ENCODE measurements around the gene FARP1.

Gene FARP1

GRCh38 chr13:98144027-98144741, 1.3 kb downstream of the FARP1 start:
- H3K27me3 ChIP-seq (ENCODE audit: low read depth) = no peaks in the 10 kb centered on the region
- peak; percentile 13 to 33 for DNase-seq (ENCODE audit: low spot score in 2 of 2)
- peak overlapping the region; percentile 42 for H3K4me3 ChIP-seq
- H3K36me3 ChIP-seq (replicated peaks) = no peaks in the 10 kb centered on the region
- H3K9me3 ChIP-seq = no peaks in the 10 kb centered on the region
- in situ Hi-C loops (cut with MboI; ENCODE audit: low sequenced_read_pairs) = loop anchor here (25.0 kb wide), 1 partner anchor 543 kb away; no protein-coding TSS in a partner anchor
- peaks cover 34% of the 10 kb centered on the region for H3K4me1 ChIP-seq

GRCh38 chr13:98144801-98145350, 2.0 kb downstream of the FARP1 start:
- Histone ChIP-seq H3K27me3 (ENCODE audit: low read depth) (no peaks in the 10 kb centered on the region), H3K36me3 (replicated peaks) (no peaks in the 10 kb centered on the region), H3K9me3 (no peaks in the 10 kb centered on the region), H3K4me1 (peaks cover 34% of the 10 kb centered on the region), H3K4me3 (peak overlapping the region; percentile 42)
- in situ Hi-C loops (cut with MboI; ENCODE audit: low sequenced_read_pairs) = loop anchor here (25.0 kb wide), 1 partner anchor 542 kb away; no protein-coding TSS in a partner anchor
- peak; percentile 73 to 84 for DNase-seq (ENCODE audit: low spot score in 2 of 2)

- Histone ChIP-seq H3K4me3 (no peak overlapping the region), H3K36me3 (replicated peaks) (no peaks in the 10 kb centered on the region), H3K4me1 (peaks cover 35% of the 10 kb centered on the region), H3K9me3 (no peaks in the 10 kb centered on the region), H3K27me3 (ENCODE audit: low read depth) (no peaks in the 10 kb centered on the region)
- no peak for DNase-seq (ENCODE audit: low spot score in 2 of 2)
- in situ Hi-C loops (cut with MboI; ENCODE audit: low sequenced_read_pairs) = loop anchor here (25.0 kb wide), 1 partner anchor 540 kb away; no protein-coding TSS in a partner anchor
These were observed 4.6 kb downstream of the FARP1 start for GRCh38 chr13:98147521-98147920.

GRCh38 chr13:98150832-98151479, 8.1 kb downstream of the FARP1 start:
- Histone ChIP-seq H3K4me1 (peaks cover 22% of the 10 kb centered on the region), H3K9me3 (no peaks in the 10 kb centered on the region), H3K36me3 (replicated peaks) (no peaks in the 10 kb centered on the region), H3K4me3 (no peak overlapping the region), H3K27me3 (ENCODE audit: low read depth) (no peaks in the 10 kb centered on the region)
- in situ Hi-C loops (cut with MboI; ENCODE audit: low sequenced_read_pairs) = no loop called here
- no peak for DNase-seq (ENCODE audit: low spot score in 2 of 2)

GRCh38 chr13:98155475-98156109, 12.7 kb downstream of the FARP1 start:
- no peaks in the 10 kb centered on the region for H3K9me3 ChIP-seq
- H3K4me1 ChIP-seq = peaks cover 7% of the 10 kb centered on the region; the same call in 1 of the 2 replicates
- no peaks in the 10 kb centered on the region for H3K27me3 ChIP-seq (ENCODE audit: low read depth)
- DNase-seq (ENCODE audit: low spot score in 2 of 2) = no peak
- H3K4me3 ChIP-seq = no peak overlapping the region
- in situ Hi-C loops (cut with MboI; ENCODE audit: low sequenced_read_pairs) = no loop called here
- no peaks in the 10 kb centered on the region for H3K36me3 ChIP-seq (replicated peaks)

GRCh38 chr13:98156259-98156658, 13.4 kb downstream of the FARP1 start:
- H3K27me3 ChIP-seq (ENCODE audit: low read depth) = no peaks in the 10 kb centered on the region
- H3K9me3 ChIP-seq = no peaks in the 10 kb centered on the region
- H3K4me3 ChIP-seq = no peak overlapping the region
- no peaks in the 10 kb centered on the region for H3K36me3 ChIP-seq (replicated peaks)
- H3K4me1 ChIP-seq = peaks cover 5% of the 10 kb centered on the region; the same call in 1 of the 2 replicates
- in situ Hi-C loops (cut with MboI; ENCODE audit: low sequenced_read_pairs) = no loop called here
- no peak for DNase-seq (ENCODE audit: low spot score in 2 of 2)

GRCh38 chr13:98157188-98157587, 14.3 kb downstream of the FARP1 start:
- in situ Hi-C loops (cut with MboI; ENCODE audit: low sequenced_read_pairs) = no loop called here

GRCh38 chr13:98157609-98158008, 14.7 kb downstream of the FARP1 start:
- in situ Hi-C loops (cut with MboI; ENCODE audit: low sequenced_read_pairs) = no loop called here
- Histone ChIP-seq H3K9me3 (no peaks in the 10 kb centered on the region), H3K36me3 (replicated peaks) (no peaks in the 10 kb centered on the region), H3K4me1 (peaks cover 5% of the 10 kb centered on the region; the same call in 1 of the 2 replicates), H3K27me3 (ENCODE audit: low read depth) (no peaks in the 10 kb centered on the region), H3K4me3 (no peak overlapping the region)
- DNase-seq (ENCODE audit: low spot score in 2 of 2) = no peak

More at GRCh38 chr13:98157188-98157587, 14.3 kb downstream of the FARP1 start:
- no peak overlapping the region for H3K4me3 ChIP-seq
- peaks cover 5% of the 10 kb centered on the region; the same call in 1 of the 2 replicates for H3K4me1 ChIP-seq
- no peaks in the 10 kb centered on the region for H3K9me3 ChIP-seq
- DNase-seq (ENCODE audit: low spot score in 2 of 2) = no peak
- no peaks in the 10 kb centered on the region for H3K27me3 ChIP-seq (ENCODE audit: low read depth)
- H3K36me3 ChIP-seq (replicated peaks) = no peaks in the 10 kb centered on the region

- Histone ChIP-seq H3K9me3 (no peaks in the 10 kb centered on the region), H3K4me3 (no peak overlapping the region), H3K27me3 (ENCODE audit: low read depth) (no peaks in the 10 kb centered on the region), H3K4me1 (peaks cover 5% of the 10 kb centered on the region; the same call in 1 of the 2 replicates), H3K36me3 (replicated peaks) (no peaks in the 10 kb centered on the region)
- in situ Hi-C loops (cut with MboI; ENCODE audit: low sequenced_read_pairs) = no loop called here
- DNase-seq (ENCODE audit: low spot score in 2 of 2) = no peak
These were observed 15.4 kb downstream of the FARP1 start for GRCh38 chr13:98158172-98158899.

- no peaks in the 10 kb centered on the region for H3K27me3 ChIP-seq (ENCODE audit: low read depth)
- peaks cover 9% of the 10 kb centered on the region for H3K4me1 ChIP-seq
- H3K9me3 ChIP-seq = no peaks in the 10 kb centered on the region
- in situ Hi-C loops (cut with MboI; ENCODE audit: low sequenced_read_pairs) = no loop called here
- no peak for DNase-seq (ENCODE audit: low spot score in 2 of 2)
- H3K4me3 ChIP-seq = no peak overlapping the region
- no peaks in the 10 kb centered on the region for H3K36me3 ChIP-seq (replicated peaks)
These were observed 20.0 kb downstream of the FARP1 start for GRCh38 chr13:98162935-98163334.

GRCh38 chr13:98169331-98169730, 26.4 kb downstream of the FARP1 start:
- Histone ChIP-seq H3K27me3 (ENCODE audit: low read depth) (no peaks in the 10 kb centered on the region), H3K9me3 (no peaks in the 10 kb centered on the region), H3K4me1 (peaks cover 21% of the 10 kb centered on the region), H3K4me3 (no peak overlapping the region), H3K36me3 (replicated peaks) (no peaks in the 10 kb centered on the region)
- DNase-seq (ENCODE audit: low spot score in 2 of 2) = no peak
- in situ Hi-C loops (cut with MboI; ENCODE audit: low sequenced_read_pairs) = no loop called here

GRCh38 chr13:98171900-98172589, 29.2 kb downstream of the FARP1 start:
- H3K9me3 ChIP-seq = no peaks in the 10 kb centered on the region
- no peaks in the 10 kb centered on the region for H3K27me3 ChIP-seq (ENCODE audit: low read depth)
- no peaks in the 10 kb centered on the region for H3K36me3 ChIP-seq (replicated peaks)
- H3K4me1 ChIP-seq = peaks cover 29% of the 10 kb centered on the region
- DNase-seq (ENCODE audit: low spot score in 2 of 2) = no peak
- in situ Hi-C loops (cut with MboI; ENCODE audit: low sequenced_read_pairs) = no loop called here
- no peak overlapping the region for H3K4me3 ChIP-seq

Data from HAP-1 (cell line).